HFF-Myc (cell line): ENCODE data around the gene CA5A.
"Not testable (repeated sequence)": the region's sequence is repeated elsewhere in the genome, so short reads cannot be mapped to it uniquely, and the experiment has no call there.

Experiments
- DNase-seq: peaks from one replicate; pipeline ENCODE4 v3.0.0-alpha.2; 2011; ENCODE audit warnings: low read depth; ENCODE audit errors: extremely low read depth
- H3K4me3 ChIP-seq: replicated peaks from 2 replicates; pipeline ENCODE4 v1.5.1; 2011; ENCODE audit warnings: low read depth, mild to moderate bottlenecking, control low read depth, low read length
- TF ChIP-seq, protein P1 (sequence below): IDR thresholded peaks from 2 replicates; pipeline ENCODE4 v1.5.1; 2012; ENCODE audit warnings: mild to moderate bottlenecking, low read depth, low read length, control low read depth; ENCODE audit errors: missing control alignments

Gene CA5A

DNA sequence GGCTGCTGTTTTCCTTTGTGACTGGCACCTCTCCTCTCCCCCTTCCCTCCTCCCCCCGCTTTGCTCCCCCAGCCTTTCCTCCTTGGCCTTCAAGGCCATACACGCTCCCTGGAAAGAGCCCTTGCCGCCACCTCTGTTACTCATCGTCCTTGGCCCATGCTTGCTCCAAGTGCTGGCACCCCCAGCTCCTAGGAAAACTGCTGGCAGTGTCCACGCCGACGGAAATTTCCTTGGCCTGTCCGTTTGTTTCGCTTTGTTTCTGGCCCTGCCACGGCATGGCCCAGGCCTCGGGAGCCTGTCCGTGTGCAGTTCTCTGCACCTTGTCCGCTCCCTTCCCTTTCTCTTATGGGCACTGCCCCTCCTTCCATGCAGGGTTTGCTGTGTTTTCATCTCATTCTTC, 18.0 kb downstream of the CA5A start:
- DNase-seq: no peak
- TF ChIP-seq, protein P1, sequence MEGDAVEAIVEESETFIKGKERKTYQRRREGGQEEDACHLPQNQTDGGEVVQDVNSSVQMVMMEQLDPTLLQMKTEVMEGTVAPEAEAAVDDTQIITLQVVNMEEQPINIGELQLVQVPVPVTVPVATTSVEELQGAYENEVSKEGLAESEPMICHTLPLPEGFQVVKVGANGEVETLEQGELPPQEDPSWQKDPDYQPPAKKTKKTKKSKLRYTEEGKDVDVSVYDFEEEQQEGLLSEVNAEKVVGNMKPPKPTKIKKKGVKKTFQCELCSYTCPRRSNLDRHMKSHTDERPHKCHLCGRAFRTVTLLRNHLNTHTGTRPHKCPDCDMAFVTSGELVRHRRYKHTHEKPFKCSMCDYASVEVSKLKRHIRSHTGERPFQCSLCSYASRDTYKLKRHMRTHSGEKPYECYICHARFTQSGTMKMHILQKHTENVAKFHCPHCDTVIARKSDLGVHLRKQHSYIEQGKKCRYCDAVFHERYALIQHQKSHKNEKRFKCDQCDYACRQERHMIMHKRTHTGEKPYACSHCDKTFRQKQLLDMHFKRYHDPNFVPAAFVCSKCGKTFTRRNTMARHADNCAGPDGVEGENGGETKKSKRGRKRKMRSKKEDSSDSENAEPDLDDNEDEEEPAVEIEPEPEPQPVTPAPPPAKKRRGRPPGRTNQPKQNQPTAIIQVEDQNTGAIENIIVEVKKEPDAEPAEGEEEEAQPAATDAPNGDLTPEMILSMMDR: no peak
- 0 out of 2 replicates have a peak overlapping the region, but pooled peaks have one; percentile 4 for H3K4me3 ChIP-seq

DNA sequence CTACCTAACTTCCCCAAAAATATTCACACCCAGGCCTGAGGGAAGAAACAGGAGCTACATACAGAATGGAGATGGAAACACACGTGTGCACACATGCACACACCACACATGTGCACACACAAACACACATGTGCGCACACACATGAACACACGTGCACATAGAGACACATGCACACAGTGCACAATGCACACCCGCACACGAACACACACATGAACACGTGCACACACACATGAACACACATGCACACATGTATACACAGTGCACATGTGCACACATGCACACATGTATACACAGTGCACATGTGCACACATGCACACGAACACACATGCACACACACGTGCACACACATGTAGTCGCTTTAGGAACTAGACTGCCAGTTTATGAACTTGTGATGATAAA, 18.8 kb downstream of the CA5A start:
- DNase-seq: no peak
- H3K4me3 ChIP-seq: no peak overlapping the region
- TF ChIP-seq, protein P1: no peak

DNA sequence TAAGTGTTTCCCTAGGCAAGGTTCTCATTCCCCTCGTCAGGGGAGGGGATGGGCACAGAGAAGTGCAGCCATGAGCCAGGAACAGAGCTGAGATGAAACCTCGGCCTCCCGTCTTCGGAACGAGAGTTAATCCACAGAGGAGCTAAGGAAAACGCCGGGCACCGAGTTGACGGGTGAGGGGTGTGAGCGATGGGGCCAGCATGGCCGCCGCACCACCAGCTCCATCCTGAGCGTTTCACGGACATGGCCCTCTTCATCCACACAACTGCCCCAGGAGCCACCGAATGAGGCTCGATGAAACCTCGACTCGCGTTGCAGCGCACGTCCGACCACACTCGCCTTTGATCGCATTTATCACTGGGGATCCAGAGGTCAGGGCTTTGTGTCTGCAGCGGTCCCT, 21.5 kb downstream of the CA5A start:
- TF ChIP-seq, protein P1: no peak
- DNase-seq: no peak
- H3K4me3 ChIP-seq: no peak overlapping the region

DNA sequence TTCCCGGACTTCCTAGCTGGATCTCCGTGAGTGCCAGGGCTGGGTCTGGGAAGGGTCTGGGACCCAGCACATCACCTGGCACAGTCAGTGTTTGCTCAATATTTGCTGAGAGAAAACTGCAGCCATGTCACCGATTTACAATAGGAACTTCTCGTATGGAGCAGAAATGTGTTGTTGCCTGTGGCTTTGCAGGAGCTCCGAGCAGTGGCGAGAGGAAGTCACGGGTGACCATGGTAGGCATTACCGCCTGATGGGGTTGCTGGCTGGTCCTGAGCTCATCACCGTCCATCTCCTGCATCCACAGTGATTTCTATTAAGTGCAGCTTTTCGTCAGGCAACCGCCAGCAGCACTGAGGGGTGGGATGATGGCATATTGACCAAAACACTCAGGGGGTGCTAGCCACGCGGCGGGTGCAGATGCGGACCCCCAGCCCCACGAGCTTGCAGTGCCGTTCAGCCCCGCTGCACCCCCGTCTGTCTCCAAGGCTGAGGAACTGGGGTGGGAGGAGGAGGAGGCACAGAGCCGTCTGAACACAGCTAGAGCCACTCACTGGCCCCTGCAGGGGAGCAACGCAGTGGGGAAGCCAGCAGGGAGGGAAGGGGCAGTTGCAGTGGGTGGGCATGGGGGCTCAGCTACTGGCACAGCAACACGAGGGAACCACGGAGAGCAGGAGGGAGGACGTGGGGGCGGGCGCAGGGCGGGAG, 22.2 kb downstream of the CA5A start:
- H3K4me3 ChIP-seq, DNase-seq: not testable (repeated sequence)

DNA sequence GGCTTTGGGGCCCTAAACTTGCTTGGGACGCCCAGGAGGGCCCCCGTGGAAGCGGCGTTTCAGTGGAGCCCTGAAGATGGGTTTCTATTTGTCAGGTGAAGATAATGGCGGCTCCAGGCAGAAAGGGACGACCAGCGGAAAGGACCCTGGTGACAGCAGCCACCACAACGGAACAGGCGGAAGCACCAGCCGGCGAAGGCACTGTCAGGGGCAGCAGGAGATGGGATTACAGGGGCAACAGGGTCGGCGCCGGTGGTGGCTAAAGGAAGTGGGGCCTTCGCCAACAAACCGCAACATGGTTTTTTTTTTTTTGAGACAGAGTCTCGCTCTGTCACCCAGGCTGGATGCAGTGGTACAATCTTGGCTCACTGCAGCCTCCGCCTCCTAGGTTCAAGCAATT, 23.6 kb downstream of the CA5A start:
- not testable (repeated sequence) for DNase-seq, H3K4me3 ChIP-seq

DNA sequence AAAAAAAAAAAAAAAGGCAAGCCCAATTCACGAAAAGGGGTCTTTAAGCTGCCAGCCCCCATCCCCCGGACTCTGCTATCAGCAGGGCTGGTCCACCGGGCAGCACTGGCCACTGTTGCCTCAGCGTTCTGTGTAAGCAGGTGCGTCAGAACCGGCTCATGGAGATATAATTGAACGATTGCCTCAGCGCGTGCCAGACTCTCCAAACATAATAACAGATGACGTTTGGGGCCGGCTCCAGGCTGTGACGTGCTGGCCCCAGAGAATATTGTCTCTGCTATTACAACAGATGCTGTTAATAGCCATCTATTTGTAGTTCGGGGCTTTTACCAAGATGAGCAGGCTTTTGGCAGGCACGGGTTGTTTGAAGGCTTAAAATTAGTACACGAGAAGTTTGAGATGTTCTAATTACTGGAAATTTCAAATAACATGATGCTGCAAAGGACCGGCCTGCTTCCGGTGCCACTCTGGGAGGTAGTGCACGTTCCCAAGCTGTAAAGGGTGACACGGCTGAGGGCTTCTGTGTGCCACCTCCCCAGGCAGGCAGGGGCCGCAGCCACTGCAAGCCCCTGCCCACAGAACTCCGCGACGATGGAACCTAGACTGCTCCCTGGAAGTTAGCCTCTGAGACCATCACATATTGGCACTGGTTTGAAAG, 25.1 kb downstream of the CA5A start:
- not testable (repeated sequence) for H3K4me3 ChIP-seq, DNase-seq

DNA sequence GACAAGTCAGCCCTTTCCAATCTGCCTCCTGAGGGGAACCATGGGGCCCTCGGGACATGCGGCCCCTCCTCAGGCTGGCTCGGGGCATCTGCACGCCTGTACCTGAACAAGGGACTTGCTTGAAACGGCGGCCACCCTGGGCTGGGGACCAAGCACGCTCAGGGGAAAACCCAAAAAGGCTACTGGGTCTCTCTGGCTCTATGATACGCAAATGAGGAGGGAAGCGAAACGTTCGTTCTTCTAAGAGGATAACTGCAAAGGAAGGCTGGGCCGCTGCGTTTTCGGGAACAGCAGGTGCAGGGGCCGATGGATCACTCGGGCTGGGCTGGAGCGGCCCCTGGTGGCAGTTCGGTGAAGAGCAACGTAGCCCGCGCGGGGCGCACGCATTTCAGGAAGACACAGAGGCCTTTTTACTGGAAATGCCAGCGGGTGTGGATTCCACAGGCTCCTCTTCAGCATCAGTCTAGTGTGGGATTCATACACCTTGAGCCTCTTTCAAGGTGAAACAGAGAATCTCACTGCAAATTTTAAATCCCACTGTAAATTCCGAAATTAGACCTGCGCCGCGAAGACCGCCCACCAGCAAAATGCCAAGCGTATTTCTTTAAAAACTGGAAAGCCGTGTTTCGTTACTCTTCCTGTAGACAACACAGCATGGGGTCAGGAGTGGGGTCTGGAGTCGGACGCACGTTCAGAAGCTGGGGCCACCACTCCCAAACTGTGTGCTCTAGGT, 27.0 kb downstream of the CA5A start:
- not testable (repeated sequence) for H3K4me3 ChIP-seq, DNase-seq
- TF ChIP-seq, protein P1: peak; percentile 84

DNA sequence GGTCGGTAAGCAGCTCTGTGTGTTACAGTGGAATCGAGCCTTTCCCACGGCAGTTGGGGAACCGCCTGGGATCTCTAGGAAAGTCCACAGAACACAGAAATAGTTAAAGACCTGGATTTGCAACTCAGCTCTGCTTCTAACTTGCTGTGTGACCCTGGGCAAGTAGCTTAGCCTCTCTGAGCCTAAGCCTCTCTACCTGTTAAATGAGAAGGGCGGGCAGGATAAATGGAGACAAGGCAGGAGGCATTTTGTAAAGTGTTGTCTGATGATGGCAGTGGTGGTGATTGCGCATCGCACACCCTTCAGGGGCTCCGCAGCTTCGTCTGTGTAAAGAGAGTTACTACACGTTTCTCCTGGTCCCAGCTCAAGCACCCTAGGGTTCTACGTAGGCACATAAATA, 28.2 kb downstream of the CA5A start:
- not testable (repeated sequence) for DNase-seq, H3K4me3 ChIP-seq

DNA sequence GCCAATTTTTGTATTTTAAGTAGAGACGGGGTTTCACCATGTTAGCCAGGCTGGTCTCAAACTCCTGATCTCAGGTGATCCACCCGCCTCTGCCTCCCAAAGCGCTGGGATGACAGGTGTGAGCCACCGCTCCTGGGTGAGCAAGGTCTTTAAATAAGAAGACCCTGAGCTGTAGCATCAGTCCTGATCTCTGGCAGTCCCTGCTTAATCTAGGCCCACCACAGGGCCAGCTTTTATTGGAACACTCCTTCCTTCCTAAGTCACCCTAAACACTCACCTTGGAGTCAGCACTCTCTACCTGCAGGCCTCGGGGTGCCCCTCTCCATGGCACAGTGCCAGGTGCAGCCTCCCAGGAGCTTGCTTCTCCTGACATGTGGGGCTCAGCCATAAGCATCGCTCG, 30.8 kb downstream of the CA5A start:
- not testable (repeated sequence) for H3K4me3 ChIP-seq

DNA sequence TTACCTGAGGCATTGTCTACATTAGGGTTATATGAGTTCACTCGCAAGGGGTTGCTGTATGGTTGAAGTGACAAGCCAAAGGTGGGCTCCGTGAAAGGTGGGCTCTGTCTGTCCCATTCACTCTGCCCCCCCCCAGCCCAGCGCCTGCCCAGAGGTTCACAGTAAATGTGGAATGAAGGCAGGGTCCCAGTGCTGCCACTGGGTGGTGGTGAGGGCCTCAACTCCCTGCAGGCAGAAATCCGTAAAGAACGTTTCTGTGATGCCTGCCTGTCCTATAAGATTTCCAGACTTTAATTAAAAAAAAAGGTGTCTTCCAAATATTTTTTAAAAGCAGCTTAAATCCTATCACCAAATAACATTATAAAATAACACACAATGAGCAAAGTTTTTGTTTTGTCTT, 31.4 kb downstream of the CA5A start:
- not testable (repeated sequence) for H3K4me3 ChIP-seq, DNase-seq

More for the DNA sequence above, 30.8 kb downstream of the CA5A start:
- not testable (repeated sequence) for DNase-seq

DNA sequence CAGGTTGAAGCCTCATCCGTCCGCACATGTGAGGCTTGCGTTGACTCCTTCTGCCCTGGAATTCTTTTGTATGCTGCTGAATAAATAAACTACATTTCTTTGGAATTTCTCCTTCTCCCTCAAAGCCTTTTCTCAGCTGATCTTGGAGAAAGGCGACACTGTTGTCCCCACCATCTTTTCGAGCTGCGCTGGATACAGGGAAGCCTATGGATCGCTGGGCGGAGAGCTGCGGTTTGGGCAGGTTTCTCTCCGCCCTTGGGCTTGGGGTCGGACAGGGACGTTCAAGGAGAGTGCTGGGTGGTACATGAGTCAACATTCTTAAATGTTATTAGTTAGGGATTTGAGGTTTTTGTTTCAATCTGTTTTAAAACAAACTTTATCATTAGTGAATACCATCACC, 35.8 kb downstream of the CA5A start:
- DNase-seq, H3K4me3 ChIP-seq: not testable (repeated sequence)
